IMR-90 (cell line): ENCODE data around the gene CRYBA1. TPM values are rescaled to one million over a fixed set of nuclear protein-coding genes. Genes with fewer than 3 reads are reported as not detected.

Source experiments
- polyA plus RNA-seq, 3 experiments: library from polyadenylated mRNA; depleted of rRNA; stranded (reverse); fragments of >200 nt; gene quantifications; 2 replicates each; pipeline ENCODE4 v1.2.3, GENCODE V29; 2012; ENCODE audit warnings: low replicate concordance in 1 of 3
- total RNA-seq: library from RNA; depleted of rRNA; stranded (reverse); fragments of >200 nt; gene quantifications from 2 replicates; pipeline ENCODE4 v1.2.3, GENCODE V29; 2012; rRNA removed

CRYBA1 gene
- total and polyA plus RNA-seq, 2 of the 4 experiments (the other 2 are of a cell fraction) = not detected

Other genes starting within 250 kb of the CRYBA1 start
- gene SEZ6, start 240.8 kb upstream of the CRYBA1 start, total RNA-seq = not detected in 2 replicates
- gene SEZ6, start 240.8 kb upstream of the CRYBA1 start, polyA plus RNA-seq (2012; rRNA removed) = not detected in 2 replicates
- gene PIPOX, start 203.7 kb upstream of the CRYBA1 start, total RNA-seq = 1.1 and 1.3 TPM in 2 replicates
- gene PIPOX, start 203.7 kb upstream of the CRYBA1 start, polyA plus RNA-seq (2012; rRNA removed) = 0.11 and 0.43 TPM in 2 replicates
- 39.1 and 40.0 TPM in 2 replicates for gene MYO18A, start 66.5 kb upstream of the CRYBA1 start, total RNA-seq
- 22.4 and 22.9 TPM in 2 replicates for gene MYO18A, start 66.5 kb upstream of the CRYBA1 start, polyA plus RNA-seq (2012; rRNA removed)
- gene NUFIP2, start 47.3 kb downstream of the CRYBA1 start, total RNA-seq = 25.6 and 38.9 TPM in 2 replicates
- gene NUFIP2, start 47.3 kb downstream of the CRYBA1 start, polyA plus RNA-seq (2012; rRNA removed) = 7.8 and 8.9 TPM in 2 replicates
- gene TAOK1, start 143.5 kb downstream of the CRYBA1 start, total RNA-seq = 69.7 and 91.8 TPM in 2 replicates
- 8.1 and 9.8 TPM in 2 replicates for gene TAOK1, start 143.5 kb downstream of the CRYBA1 start, polyA plus RNA-seq (2012; rRNA removed)